ENCODE measurements around the gene TBCD.

TBCD gene

GRCh38 chr17:82939621-82940135 is 187.8 kb downstream of the TBCD start (continued):
- TF ChIP-seq ZNF26 (tag by site-specific recombination; IDR thresholded peaks at IDR 0.05) (no peak), ZNF610 (tag by site-specific recombination; IDR thresholded peaks at IDR 0.05; ENCODE audit: borderline replicate concordance) (no peak), ZNF580 (tag by site-specific recombination; IDR thresholded peaks at IDR 0.05) (no peak)

GRCh38 chr17:82940226-82941020 is 188.6 kb downstream of the TBCD start:
- H3K36me3 ChIP-seq (ENCODE audit: control insufficient read depth in 2 of 2, insufficient read depth in 1 of 2, low read length in 2 of 2), result peaks cover 0 to 82% of the 10 kb centered on the region in 2 experiments; a peak in 1 of 3 replicates
- H3K4me3 ChIP-seq (ENCODE audit: low read depth, low read length), result no peak overlapping the region
- TF ChIP-seq ZEB2 (tag by site-specific recombination; IDR thresholded peaks at IDR 0.05), result no peak
- no peak for TF ChIP-seq ZNF292 (tag by site-specific recombination; IDR thresholded peaks at IDR 0.05; ENCODE audit: borderline replicate concordance, low read depth)
- TF ChIP-seq KLF9 (tag by site-specific recombination; IDR thresholded peaks at IDR 0.05; ENCODE audit: low read depth), result no peak
- TF ChIP-seq ZNF555 (tag by site-specific recombination; conservative IDR thresholded peaks at IDR 0.05), result no peak
- no peak for TF ChIP-seq ZBTB11 (tag by site-specific recombination; conservative IDR thresholded peaks at IDR 0.05; ENCODE audit: low read depth)
- no peak for TF ChIP-seq GFI1B (tag by site-specific recombination; IDR thresholded peaks at IDR 0.05)
- no peak for TF ChIP-seq ZNF366 (tag by site-specific recombination; conservative IDR thresholded peaks at IDR 0.05)
- TF ChIP-seq ZNF341 (tag by site-specific recombination; IDR thresholded peaks at IDR 0.05; ENCODE audit: low read depth), result no peak
- TF ChIP-seq ZNF416 (tag by site-specific recombination; IDR thresholded peaks at IDR 0.05), result no peak
- TF ChIP-seq ZNF580 (tag by site-specific recombination; IDR thresholded peaks at IDR 0.05), result no peak
- no peak for TF ChIP-seq ZNF777 (tag by site-specific recombination; IDR thresholded peaks at IDR 0.05; ENCODE audit: borderline replicate concordance)
- no peak for TF ChIP-seq SP7 (tag by site-specific recombination; IDR thresholded peaks at IDR 0.05)
- TF ChIP-seq ZNF585B (tag by site-specific recombination; IDR thresholded peaks at IDR 0.05), result no peak
- no peak for TF ChIP-seq ELK4 (IDR thresholded peaks at IDR 0.05; ENCODE audit: borderline replicate concordance, low read depth, low read length)
- no peak for TF ChIP-seq ZNF843 (tag by site-specific recombination; IDR thresholded peaks at IDR 0.05)
- POLR2A ChIA-PET, result no interaction called here
- H3K4me1 ChIP-seq (ENCODE audit: control insufficient read depth, insufficient read depth, low read length), result no peaks in the 10 kb centered on the region
- no peak overlapping the region for H3K27ac ChIP-seq (ENCODE audit: extremely low read depth, low read depth, low read length)
- CTCF ChIA-PET, result no interaction called here
- peaks cover 4% of the 10 kb centered on the region for H3K9me3 ChIP-seq (ENCODE audit: control insufficient read depth, insufficient read depth, low read depth, low read length)

All from HEK293 (cell line).